ENCODE measurements around the gene TDRD7. TPM values are rescaled to one million over a fixed set of nuclear protein-coding genes. Genes with fewer than 3 reads are reported as not detected.
A peak's percentile ranks its signal among the peaks of the same experiment; 100 is the strongest.

Gene TDRD7
- total and polyA plus RNA-seq, 9 of the 15 experiments (the other 6 are each of a cell fraction or from before 2014, with no cell fraction given) = 2.2 to 7.7 (median 5.2) TPM

DNA sequence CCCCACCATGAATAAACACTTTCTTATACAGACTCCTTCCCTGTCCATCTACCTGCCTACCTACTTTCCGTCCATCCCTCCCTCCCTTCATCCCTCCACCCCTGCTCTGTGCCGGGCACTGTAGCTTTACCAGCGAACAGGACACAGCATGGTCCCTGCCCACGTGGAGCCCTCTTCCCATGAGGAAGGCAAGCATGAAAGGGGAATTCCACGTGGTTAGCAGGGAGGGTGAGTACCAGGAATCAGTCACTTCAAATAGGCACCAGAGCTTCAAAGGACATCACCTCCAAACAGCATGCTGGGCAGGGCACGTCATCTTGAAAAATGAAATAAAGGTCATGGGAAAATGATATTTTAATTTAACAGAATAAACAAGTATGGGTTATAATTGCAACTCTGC lies 35.0 kb upstream of the TDRD7 start (continued):
- TF ChIP-seq, protein P1, sequence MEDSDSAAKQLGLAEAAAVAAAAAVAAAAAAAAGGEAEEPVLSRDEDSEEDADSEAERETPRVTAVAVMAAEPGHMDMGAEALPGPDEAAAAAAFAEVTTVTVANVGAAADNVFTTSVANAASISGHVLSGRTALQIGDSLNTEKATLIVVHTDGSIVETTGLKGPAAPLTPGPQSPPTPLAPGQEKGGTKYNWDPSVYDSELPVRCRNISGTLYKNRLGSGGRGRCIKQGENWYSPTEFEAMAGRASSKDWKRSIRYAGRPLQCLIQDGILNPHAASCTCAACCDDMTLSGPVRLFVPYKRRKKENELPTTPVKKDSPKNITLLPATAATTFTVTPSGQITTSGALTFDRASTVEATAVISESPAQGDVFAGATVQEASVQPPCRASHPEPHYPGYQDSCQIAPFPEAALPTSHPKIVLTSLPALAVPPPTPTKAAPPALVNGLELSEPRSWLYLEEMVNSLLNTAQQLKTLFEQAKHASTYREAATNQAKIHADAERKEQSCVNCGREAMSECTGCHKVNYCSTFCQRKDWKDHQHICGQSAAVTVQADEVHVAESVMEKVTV (CRISPR knock-in tag; IDR thresholded peaks at IDR 0.05) = no peak

DNA sequence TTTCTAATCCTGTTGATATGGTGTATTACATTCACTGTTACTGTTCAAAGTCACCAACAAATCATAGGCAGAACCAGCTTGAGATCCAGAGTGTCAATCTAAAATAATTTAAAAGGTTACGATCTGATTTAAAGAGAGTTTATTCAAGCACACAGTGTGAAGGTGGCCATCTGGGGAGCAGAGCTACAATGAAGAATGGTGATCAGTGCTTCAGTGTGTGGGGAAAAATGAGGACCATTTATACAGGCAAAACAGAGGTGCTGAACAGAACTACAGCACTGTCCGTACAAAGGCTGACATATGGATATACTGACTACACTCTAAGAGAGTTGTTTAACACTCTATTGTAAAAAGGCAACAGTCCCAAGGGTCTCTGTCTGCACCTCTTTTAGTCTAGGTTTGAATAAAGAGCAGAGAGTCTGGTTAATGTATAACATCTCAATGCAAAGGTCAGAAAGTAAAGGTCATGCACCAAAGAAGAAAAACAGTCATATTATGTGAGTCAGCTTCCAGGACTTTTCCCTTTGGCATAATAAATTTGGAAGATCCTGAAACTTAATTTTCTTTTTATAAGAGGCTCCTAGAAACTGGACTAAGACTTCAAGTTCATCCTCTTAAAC lies 29.7 kb upstream of the TDRD7 start:
- ChIA-PET CTCF (ENCODE audit: low intra/inter-chr PET ratio) (interaction anchor here (0.6 kb wide), 1 partner anchor 18 kb away, joined by 3 read pairs; no protein-coding TSS in a partner anchor), POLR2A (interaction anchor here (0.7 to 0.8 kb wide), 2 partner anchors 15 to 37 kb away, joined by 3 read pairs; no protein-coding TSS in a partner anchor)
- Histone ChIP-seq H3K9me1 (ENCODE audit: control insufficient read depth, insufficient read depth, low read length) (no peaks in the 10 kb centered on the region), H2AFZ (ENCODE audit: low read depth, low read length) (no peak overlapping the region), H3K36me3 (ENCODE audit: control insufficient read depth, insufficient read depth, low read length) (no peaks in the 10 kb centered on the region), H3K4me2 (ENCODE audit: insufficient read depth, low read length) (no peak overlapping the region), H3K4me1 (replicated peaks in 1 of 2; ENCODE audit: control insufficient read depth in 2 of 2, insufficient read depth in 2 of 2, low read length in 2 of 2) (peaks cover 2 to 3% of the 10 kb centered on the region in 2 experiments; a peak in 2 of 5 replicates), H3K79me2 (ENCODE audit: control insufficient read depth, insufficient read depth, low read length) (no peaks in the 10 kb centered on the region), H4K20me1 (replicated peaks; ENCODE audit: control insufficient read depth, insufficient read depth, low read length) (peaks cover 3% of the 10 kb centered on the region; the same call in 1 of the 2 replicates), H3K27ac (ENCODE audit: extremely low read depth, low read depth, low read length) (no peak overlapping the region), H3K27me3 (ENCODE audit: control insufficient read depth in 2 of 2, insufficient read depth in 2 of 2, low read length in 2 of 2) (peaks cover 0 to 14% of the 10 kb centered on the region in 2 experiments; a peak in 3 of 5 replicates), H3K9ac (ENCODE audit: insufficient read depth in 1 of 2, low read depth in 2 of 2, low read length in 2 of 2) (no peak overlapping the region), H3K4me3 (no peak overlapping the region), H3K9me3 (replicated peaks; ENCODE audit: control insufficient read depth, insufficient read depth, low read depth, low read length) (no peaks in the 10 kb centered on the region)
- in situ Hi-C loops (cut with MboI) = no loop called here
- WGBS (ENCODE audit: insufficient coverage, low coverage, missing lambda C conversion rate) = 45% methylated on average over 2 of the region's 2 CpGs
- no peak for ATAC-seq
- intact Hi-C loops (cut with micrococcal nuclease) = loop anchor here (10.0 kb wide), 1 partner anchor 227 kb away; no protein-coding TSS in a partner anchor
- no peak for DNase-seq (ENCODE audit: extremely low read depth in 1 of 4, low spot score in 3 of 4)
- BruUV-seq (replicated peaks) = no TSS peak
- FAIRE-seq = peak; percentile 19
- TF ChIP-seq, protein P2, sequence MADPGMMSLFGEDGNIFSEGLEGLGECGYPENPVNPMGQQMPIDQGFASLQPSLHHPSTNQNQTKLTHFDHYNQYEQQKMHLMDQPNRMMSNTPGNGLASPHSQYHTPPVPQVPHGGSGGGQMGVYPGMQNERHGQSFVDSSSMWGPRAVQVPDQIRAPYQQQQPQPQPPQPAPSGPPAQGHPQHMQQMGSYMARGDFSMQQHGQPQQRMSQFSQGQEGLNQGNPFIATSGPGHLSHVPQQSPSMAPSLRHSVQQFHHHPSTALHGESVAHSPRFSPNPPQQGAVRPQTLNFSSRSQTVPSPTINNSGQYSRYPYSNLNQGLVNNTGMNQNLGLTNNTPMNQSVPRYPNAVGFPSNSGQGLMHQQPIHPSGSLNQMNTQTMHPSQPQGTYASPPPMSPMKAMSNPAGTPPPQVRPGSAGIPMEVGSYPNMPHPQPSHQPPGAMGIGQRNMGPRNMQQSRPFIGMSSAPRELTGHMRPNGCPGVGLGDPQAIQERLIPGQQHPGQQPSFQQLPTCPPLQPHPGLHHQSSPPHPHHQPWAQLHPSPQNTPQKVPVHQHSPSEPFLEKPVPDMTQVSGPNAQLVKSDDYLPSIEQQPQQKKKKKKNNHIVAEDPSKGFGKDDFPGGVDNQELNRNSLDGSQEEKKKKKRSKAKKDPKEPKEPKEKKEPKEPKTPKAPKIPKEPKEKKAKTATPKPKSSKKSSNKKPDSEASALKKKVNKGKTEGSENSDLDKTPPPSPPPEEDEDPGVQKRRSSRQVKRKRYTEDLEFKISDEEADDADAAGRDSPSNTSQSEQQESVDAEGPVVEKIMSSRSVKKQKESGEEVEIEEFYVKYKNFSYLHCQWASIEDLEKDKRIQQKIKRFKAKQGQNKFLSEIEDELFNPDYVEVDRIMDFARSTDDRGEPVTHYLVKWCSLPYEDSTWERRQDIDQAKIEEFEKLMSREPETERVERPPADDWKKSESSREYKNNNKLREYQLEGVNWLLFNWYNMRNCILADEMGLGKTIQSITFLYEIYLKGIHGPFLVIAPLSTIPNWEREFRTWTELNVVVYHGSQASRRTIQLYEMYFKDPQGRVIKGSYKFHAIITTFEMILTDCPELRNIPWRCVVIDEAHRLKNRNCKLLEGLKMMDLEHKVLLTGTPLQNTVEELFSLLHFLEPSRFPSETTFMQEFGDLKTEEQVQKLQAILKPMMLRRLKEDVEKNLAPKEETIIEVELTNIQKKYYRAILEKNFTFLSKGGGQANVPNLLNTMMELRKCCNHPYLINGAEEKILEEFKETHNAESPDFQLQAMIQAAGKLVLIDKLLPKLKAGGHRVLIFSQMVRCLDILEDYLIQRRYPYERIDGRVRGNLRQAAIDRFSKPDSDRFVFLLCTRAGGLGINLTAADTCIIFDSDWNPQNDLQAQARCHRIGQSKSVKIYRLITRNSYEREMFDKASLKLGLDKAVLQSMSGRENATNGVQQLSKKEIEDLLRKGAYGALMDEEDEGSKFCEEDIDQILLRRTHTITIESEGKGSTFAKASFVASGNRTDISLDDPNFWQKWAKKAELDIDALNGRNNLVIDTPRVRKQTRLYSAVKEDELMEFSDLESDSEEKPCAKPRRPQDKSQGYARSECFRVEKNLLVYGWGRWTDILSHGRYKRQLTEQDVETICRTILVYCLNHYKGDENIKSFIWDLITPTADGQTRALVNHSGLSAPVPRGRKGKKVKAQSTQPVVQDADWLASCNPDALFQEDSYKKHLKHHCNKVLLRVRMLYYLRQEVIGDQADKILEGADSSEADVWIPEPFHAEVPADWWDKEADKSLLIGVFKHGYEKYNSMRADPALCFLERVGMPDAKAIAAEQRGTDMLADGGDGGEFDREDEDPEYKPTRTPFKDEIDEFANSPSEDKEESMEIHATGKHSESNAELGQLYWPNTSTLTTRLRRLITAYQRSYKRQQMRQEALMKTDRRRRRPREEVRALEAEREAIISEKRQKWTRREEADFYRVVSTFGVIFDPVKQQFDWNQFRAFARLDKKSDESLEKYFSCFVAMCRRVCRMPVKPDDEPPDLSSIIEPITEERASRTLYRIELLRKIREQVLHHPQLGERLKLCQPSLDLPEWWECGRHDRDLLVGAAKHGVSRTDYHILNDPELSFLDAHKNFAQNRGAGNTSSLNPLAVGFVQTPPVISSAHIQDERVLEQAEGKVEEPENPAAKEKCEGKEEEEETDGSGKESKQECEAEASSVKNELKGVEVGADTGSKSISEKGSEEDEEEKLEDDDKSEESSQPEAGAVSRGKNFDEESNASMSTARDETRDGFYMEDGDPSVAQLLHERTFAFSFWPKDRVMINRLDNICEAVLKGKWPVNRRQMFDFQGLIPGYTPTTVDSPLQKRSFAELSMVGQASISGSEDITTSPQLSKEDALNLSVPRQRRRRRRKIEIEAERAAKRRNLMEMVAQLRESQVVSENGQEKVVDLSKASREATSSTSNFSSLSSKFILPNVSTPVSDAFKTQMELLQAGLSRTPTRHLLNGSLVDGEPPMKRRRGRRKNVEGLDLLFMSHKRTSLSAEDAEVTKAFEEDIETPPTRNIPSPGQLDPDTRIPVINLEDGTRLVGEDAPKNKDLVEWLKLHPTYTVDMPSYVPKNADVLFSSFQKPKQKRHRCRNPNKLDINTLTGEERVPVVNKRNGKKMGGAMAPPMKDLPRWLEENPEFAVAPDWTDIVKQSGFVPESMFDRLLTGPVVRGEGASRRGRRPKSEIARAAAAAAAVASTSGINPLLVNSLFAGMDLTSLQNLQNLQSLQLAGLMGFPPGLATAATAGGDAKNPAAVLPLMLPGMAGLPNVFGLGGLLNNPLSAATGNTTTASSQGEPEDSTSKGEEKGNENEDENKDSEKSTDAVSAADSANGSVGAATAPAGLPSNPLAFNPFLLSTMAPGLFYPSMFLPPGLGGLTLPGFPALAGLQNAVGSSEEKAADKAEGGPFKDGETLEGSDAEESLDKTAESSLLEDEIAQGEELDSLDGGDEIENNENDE (IDR thresholded peaks at IDR 0.05; ENCODE audit: low read depth, low read length) = no peak
- TF ChIP-seq BHLHE40 (IDR thresholded peaks at IDR 0.05; ENCODE audit: low read length) (no peak), XRCC3 (IDR thresholded peaks at IDR 0.05) (no peak)

All from K562 (cell line).